Type B pancreatic cell (in vitro differentiated cells): ENCODE data around the gene PDE9A. TPM values are rescaled to one million over a fixed set of nuclear protein-coding genes. Genes with fewer than 3 reads are reported as not detected.

Experiments
- DNase-seq: peaks from one replicate; pipeline ENCODE4 v3.0.0; 2021; ENCODE audit warnings: mixed read lengths; ENCODE audit not compliant: unreplicated experiment; ENCODE audit errors: extremely low spot score
- H3K27ac Mint-ChIP-seq: 2 replicates; pipeline ENCODE4 v1.8.0; 2021; ENCODE audit warnings: mild to moderate bottlenecking, mixed read lengths
- H3K27me3 Mint-ChIP-seq: 2 replicates; pipeline ENCODE4 v1.8.0; 2021; ENCODE audit warnings: mixed read lengths
- H3K36me3 Mint-ChIP-seq: 2 replicates; pipeline ENCODE4 v1.8.0; 2021; ENCODE audit warnings: mixed read lengths
- H3K4me1 Mint-ChIP-seq: one replicate; pipeline ENCODE4 v1.8.0; 2021; ENCODE audit warnings: mixed read lengths; ENCODE audit not compliant: unreplicated experiment
- H3K4me3 Mint-ChIP-seq: 2 replicates; pipeline ENCODE4 v1.8.0; 2021; ENCODE audit warnings: mild to moderate bottlenecking, mixed read lengths
- H3K9me3 Mint-ChIP-seq: 2 replicates; pipeline ENCODE4 v1.8.0; 2021; ENCODE audit warnings: mixed read lengths
- CTCF ChIP-seq: fragments of 200-600 bp; sonication (generic); conservative IDR thresholded peaks from 2 replicates; pipeline ENCODE4 v1.5.0; 2021; ENCODE audit warnings: antibody characterized with exemption, mild to moderate bottlenecking
- total RNA-seq: library from RNA; stranded (reverse); gene quantifications from 2 replicates; pipeline ENCODE4 v1.2.1, GENCODE V29; 2021; ENCODE audit warnings: low replicate concordance

The PDE9A gene
- total RNA-seq, 1 donor from 2014 or later, result 18.6 TPM

GRCh38 chr21:42633858-42634257, 19.6 kb upstream of the PDE9A start:
- TF ChIP-seq CTCF, result no peak
- DNase-seq, result no peak
- no peak overlapping the region for H3K4me3 Mint-ChIP-seq

DNA sequence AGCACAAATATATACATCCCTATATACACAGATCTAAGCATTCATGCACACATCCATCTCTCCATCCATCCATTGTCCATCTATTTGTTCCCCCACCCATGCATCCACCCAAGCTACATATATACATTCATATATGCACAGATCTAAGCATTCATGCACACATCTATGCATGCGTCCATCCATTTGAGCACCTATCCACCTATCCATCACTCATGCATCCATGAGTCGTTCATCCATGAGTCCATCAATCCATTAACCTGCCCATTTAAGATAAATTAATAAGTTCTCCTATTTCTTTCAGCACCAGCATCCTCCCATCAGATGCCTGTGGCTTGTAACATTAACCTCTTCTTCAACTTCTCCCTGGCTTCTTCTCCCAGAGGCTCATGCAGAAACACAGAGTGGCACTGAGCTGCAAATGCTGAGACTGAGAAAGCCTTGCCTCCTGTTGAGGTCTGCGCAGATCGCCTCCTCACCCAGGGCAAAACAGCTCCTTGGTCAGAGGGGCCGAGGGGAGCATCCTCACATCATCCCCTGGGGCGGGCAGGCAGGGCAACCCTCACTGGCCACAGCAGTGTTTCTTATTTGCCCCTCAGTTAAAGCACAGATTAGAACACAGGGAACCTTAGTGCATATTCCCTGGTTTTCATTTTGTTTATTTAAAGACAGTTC, 17.4 kb upstream of the PDE9A start:
- Mint-ChIP-seq H3K27me3 (peaks cover 9% of the 10 kb centered on the region), H3K36me3 (no peaks in the 10 kb centered on the region), H3K4me1 (peaks cover 6% of the 10 kb centered on the region), H3K9me3 (no peaks in the 10 kb centered on the region), H3K27ac (no peak overlapping the region), H3K4me3 (no peak overlapping the region)
- no peak for DNase-seq
- TF ChIP-seq CTCF, result no peak

More at GRCh38 chr21:42633858-42634257, 19.6 kb upstream of the PDE9A start:
- Mint-ChIP-seq H3K27ac (no peak overlapping the region), H3K9me3 (no peaks in the 10 kb centered on the region), H3K4me1 (no peaks in the 10 kb centered on the region), H3K27me3 (peaks cover 9% of the 10 kb centered on the region), H3K36me3 (no peaks in the 10 kb centered on the region)

DNA sequence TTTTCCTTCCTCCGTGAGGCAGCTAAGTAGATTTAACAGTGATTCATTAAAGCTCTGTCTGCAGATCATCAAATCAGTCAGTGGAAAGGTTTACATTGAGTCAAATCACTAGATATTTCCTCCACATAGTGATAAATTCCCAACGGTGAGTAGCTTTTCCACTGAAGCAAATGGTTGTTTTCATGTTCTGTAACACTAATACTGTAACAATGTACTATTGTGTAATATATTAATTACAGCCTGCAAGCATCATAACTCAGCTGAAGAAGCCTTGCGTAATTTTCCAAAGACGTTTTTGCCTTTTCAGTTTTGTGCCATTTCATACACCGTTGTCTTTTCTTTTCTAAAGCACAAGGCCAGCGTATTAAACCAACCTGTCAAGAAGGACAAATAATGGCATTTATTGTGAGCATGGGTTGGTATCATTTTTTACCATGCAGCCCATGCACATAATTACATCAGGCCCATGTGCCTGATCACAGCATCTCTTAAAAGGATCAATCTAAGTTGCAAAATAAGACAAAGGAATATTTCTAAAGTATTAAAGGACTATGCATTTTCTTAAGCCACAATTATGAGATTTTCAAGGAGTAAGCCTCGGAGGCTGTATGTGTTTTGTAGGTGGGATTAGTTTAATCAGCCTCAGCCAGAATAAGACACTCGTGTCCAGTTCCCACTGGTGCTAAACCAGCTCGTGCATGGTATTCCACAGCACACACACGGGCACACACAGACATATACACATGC, 16.7 kb upstream of the PDE9A start:
- peaks cover 12% of the 10 kb centered on the region for H3K27me3 Mint-ChIP-seq
- peaks cover 11% of the 10 kb centered on the region for H3K4me1 Mint-ChIP-seq
- no peak for DNase-seq
- H3K4me3 Mint-ChIP-seq, result no peak overlapping the region
- no peaks in the 10 kb centered on the region for H3K36me3 Mint-ChIP-seq
- no peaks in the 10 kb centered on the region for H3K9me3 Mint-ChIP-seq
- TF ChIP-seq CTCF, result no peak
- H3K27ac Mint-ChIP-seq, result no peak overlapping the region

DNA sequence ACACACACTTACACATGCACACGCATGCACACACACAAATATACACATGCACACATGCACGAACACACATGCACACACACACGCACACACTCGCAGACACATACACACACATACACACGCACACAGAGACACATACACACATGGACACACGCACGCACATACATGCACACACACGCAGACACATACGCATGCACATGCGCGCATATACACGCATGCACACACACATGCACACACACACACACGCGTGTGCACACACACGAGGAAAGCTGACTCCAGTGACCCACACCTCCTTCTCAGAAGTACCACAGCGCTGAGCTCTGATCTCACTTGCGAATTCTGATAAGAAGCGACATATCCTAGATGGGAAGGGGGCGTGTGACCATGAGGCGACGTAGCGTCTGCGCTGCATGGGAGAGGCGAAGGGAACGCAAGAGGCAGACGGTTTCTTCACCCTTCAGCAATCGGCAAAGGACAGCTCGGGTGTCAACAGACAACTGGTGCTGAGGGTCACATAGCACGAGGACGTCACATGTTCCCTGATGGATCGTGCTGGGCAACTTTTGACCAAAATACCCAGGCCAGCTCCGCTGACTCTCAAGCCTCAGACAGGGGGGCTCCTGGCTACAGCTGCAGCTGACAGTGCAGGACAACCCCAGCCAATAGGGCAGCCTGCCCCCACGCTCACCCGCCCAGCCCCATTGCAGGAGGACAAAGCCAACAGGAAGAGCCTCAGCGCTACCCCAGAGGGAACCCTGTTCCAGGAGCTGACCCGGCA, 16.0 kb upstream of the PDE9A start:
- H3K27me3 Mint-ChIP-seq, result peaks cover 18% of the 10 kb centered on the region
- H3K27ac Mint-ChIP-seq, result no peak overlapping the region
- TF ChIP-seq CTCF, result no peak

DNA sequence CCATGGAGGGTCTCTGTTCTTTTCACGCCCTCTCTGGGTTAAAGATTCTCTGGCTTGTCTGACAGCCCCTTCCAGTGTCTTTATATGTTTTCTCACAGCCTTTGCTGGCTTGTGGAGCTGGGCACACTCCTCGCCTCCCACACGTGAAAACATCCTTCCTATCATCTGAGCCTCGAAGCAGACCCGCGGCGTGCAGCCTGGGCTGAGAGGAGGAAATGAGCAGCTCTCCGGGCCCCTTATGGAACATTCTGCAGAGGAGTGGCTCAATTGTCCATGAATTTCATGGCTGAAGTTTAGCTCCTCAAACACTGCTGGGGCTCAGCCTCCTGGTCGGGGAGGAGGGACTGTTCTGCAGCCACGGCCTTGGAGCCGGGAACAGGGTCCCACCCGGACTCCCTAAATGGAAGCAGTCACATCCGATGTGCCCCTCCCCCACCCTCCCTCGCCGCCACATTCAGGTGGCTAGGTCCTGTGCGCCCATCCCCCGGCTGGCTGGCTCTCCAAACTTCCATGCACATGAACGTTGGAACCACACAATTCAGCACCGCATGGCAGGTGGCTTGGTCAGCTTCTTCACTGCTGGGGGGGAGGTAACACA, 15.1 kb upstream of the PDE9A start:
- Mint-ChIP-seq H3K36me3 (no peaks in the 10 kb centered on the region), H3K27ac (no peak overlapping the region), H3K4me1 (peaks cover 20% of the 10 kb centered on the region), H3K4me3 (no peak overlapping the region), H3K9me3 (no peaks in the 10 kb centered on the region), H3K27me3 (peaks cover 19% of the 10 kb centered on the region)
- DNase-seq, result no peak
- no peak for TF ChIP-seq CTCF

More for the DNA sequence above, 16.0 kb upstream of the PDE9A start:
- H3K4me3 Mint-ChIP-seq, result no peak overlapping the region
- peaks cover 18% of the 10 kb centered on the region for H3K4me1 Mint-ChIP-seq
- no peak for DNase-seq
- H3K9me3 Mint-ChIP-seq, result no peaks in the 10 kb centered on the region
- H3K36me3 Mint-ChIP-seq, result no peaks in the 10 kb centered on the region
